HepG2 (cell line): ENCODE measurements around the gene GPHN. TPM values are rescaled to one million over a fixed set of nuclear protein-coding genes. Genes with fewer than 3 reads are reported as not detected.

Experiments used
- ATF4 ChIP-seq, 2 experiments: fragments of 450-650 bp in 1 of 2; sonication (generic) in 1 of 2; formaldehyde crosslinking; IDR thresholded peaks; 2 replicates each; pipeline versions ENCODE4 v1.5.0 to v1.8.0; 2020 to 2022; ENCODE audit warnings: mild to moderate bottlenecking in 1 of 2, missing genetic modification reagents in 1 of 2
- GPBP1L1 ChIP-seq: sonication (generic); formaldehyde crosslinking; IDR thresholded peaks from 2 replicates; pipeline ENCODE4 v1.5.0; 2020; ENCODE audit warnings: mild to moderate bottlenecking, missing genetic modification reagents
- HNF4A ChIP-seq: sonication (generic); formaldehyde crosslinking; IDR thresholded peaks from 2 replicates; pipeline ENCODE4 v1.4.0; 2020; ENCODE audit warnings: missing genetic modification reagents
- NONO ChIP-seq, 2 experiments: fragments of 450-650 bp in 1 of 2; sonication (generic) in 1 of 2; formaldehyde crosslinking in 1 of 2; IDR thresholded peaks in 1 of 2; conservative IDR thresholded peaks in 1 of 2; 2 replicates each; pipeline versions ENCODE4 v1.6.1 to v1.8.0; 2017 to 2022; ENCODE audit warnings: mild to moderate bottlenecking in 1 of 2, missing genetic modification reagents in 1 of 2, moderate library complexity in 1 of 2
- PAF1 ChIP-seq: IDR thresholded peaks from 2 replicates; pipeline ENCODE4 v1.6.1; 2016; ENCODE audit warnings: missing genetic modification reagents, missing compliant biosample characterization
- RARG ChIP-seq: sonication (generic); formaldehyde crosslinking; IDR thresholded peaks from 2 replicates; pipeline ENCODE4 v1.4.0; 2020; ENCODE audit warnings: low read depth, mild to moderate bottlenecking, missing genetic modification reagents
- RXRA ChIP-seq: sonication (generic); formaldehyde crosslinking; IDR thresholded peaks from 2 replicates; pipeline ENCODE4 v1.5.1; 2020; ENCODE audit warnings: missing genetic modification reagents
- TEAD3 ChIP-seq: optimal IDR thresholded peaks from 2 replicates; pipeline ENCODE3; 2016; ENCODE audit warnings: borderline replicate concordance
- ZBTB20 ChIP-seq: sonication (generic); formaldehyde crosslinking; IDR thresholded peaks from 2 replicates; pipeline ENCODE4 v1.8.1; 2023; ENCODE audit warnings: missing genetic modification reagents, low read depth, mild to moderate bottlenecking, borderline replicate concordance
- ZC3H13 ChIP-seq: sonication (generic); formaldehyde crosslinking; IDR thresholded peaks from 2 replicates; pipeline ENCODE4 v1.8.1; 2023; ENCODE audit warnings: mild to moderate bottlenecking, missing genetic modification reagents, moderate library complexity
- ZNF451 ChIP-seq: sonication (generic); formaldehyde crosslinking; IDR thresholded peaks from 2 replicates; pipeline ENCODE4 v1.5.0; 2020; ENCODE audit warnings: mild to moderate bottlenecking, missing genetic modification reagents
- ZNF597 ChIP-seq: sonication (generic); formaldehyde crosslinking; IDR thresholded peaks from 2 replicates; pipeline ENCODE4 v1.5.0; 2020; ENCODE audit warnings: missing genetic modification reagents
- ZNF605 ChIP-seq: sonication (generic); formaldehyde crosslinking; IDR thresholded peaks from 2 replicates; pipeline ENCODE4 v1.8.0; 2022; ENCODE audit warnings: mild to moderate bottlenecking, missing genetic modification reagents
- ZNF781 ChIP-seq: sonication (generic); formaldehyde crosslinking; IDR thresholded peaks from 2 replicates; pipeline ENCODE4 v1.5.1; 2020; ENCODE audit warnings: borderline replicate concordance, mild to moderate bottlenecking, missing genetic modification reagents; ENCODE audit errors: not compliant biosample characterization
- ZUFSP ChIP-seq: sonication (generic); formaldehyde crosslinking; IDR thresholded peaks from 2 replicates; pipeline ENCODE4 v1.9.0; 2021; ENCODE audit warnings: missing genetic modification reagents, mild to moderate bottlenecking, borderline replicate concordance
- polyA plus RNA-seq, 8 experiments: library from polyadenylated mRNA; depleted of rRNA in 3 of 8; stranded (reverse) in 7 of 8; unstranded in 1 of 8; fragments of >200 nt; fragmentation: Illumina TruSeq in 4 of 8; extraction: Trizol in 4 of 8; gene quantifications; 2 replicates each; pipeline versions ENCODE4 v1.2.1 to v1.2.3, GENCODE V29; 2011 to 2016; ENCODE audit warnings: low read depth in 4 of 8, missing spikeins in 1 of 8, mixed read lengths in 1 of 8; ENCODE audit not compliant: insufficient read depth in 1 of 8
- total RNA-seq, 5 experiments: library from RNA; depleted of rRNA; stranded (reverse); fragments of >200 nt; fragmentation: Illumina TruSeq; extraction: Trizol; gene quantifications; 2 replicates each; pipeline ENCODE4 v1.2.3, GENCODE V29; 2016; ENCODE audit warnings: low read depth in 1 of 5
- TF ChIP-seq, protein P1 (sequence below): sonication (generic); formaldehyde crosslinking; IDR thresholded peaks from 2 replicates; pipeline ENCODE4 v1.4.0; 2020; ENCODE audit warnings: missing genetic modification reagents, borderline replicate concordance
- TF ChIP-seq, protein P2 (sequence below): sonication (generic); IDR thresholded peaks from 2 replicates; pipeline ENCODE4 v1.6.1; 2016; ENCODE audit warnings: low read depth, borderline replicate concordance

Gene GPHN
- total and polyA plus RNA-seq, 2 of the 13 experiments (the other 11 are each of a cell fraction or from before 2014, with no cell fraction given) = 12.7 to 19.2 TPM

DNA sequence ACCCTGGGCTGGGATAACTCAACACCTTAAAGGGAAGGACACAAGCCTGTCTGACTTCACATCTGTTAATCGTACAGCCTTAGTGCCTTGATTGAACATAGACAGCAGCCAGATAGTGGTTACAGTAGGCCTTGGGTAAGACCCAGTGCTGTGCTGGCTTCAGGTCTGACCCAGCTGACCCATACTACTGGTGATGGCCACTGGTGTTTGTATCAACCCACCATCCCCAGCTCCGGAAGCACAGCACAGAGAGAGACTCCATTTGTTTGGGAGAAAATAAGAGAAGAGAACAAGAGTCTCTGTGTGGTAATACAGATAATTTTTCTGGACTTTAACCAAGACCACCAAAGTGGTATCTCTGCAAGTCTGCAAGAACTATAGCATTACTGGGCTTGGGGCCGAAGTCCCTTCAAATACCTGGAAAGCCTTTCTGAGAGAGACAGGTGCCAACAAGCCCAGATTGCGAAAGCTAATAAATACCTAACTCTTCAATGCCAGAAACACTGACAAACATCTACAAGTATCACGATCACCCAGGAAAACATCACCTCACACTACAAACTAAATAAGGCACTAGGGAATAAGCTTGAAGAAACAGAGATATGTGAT lies 351.2 kb downstream of the GPHN start (continued):
- TF ChIP-seq ATF4 (CRISPR knock-in tag; IDR thresholded peaks at IDR 0.05) = no peak
- TF ChIP-seq ZUFSP = no peak
- no peak for TF ChIP-seq ZNF605 (CRISPR knock-in tag)
- TF ChIP-seq ZNF451 (CRISPR knock-in tag) = no peak
- TF ChIP-seq RXRA (CRISPR knock-in tag) = no peak
- TF ChIP-seq GPBP1L1 (CRISPR knock-in tag) = no peak
- TF ChIP-seq HNF4A (CRISPR knock-in tag) = peak; percentile 79
- no peak for TF ChIP-seq PAF1 (CRISPR knock-in tag)
- TF ChIP-seq ZC3H13 = no peak
- no peak for TF ChIP-seq RARG
- TF ChIP-seq TEAD3 (CRISPR knock-in tag) = peak; percentile 46
- TF ChIP-seq, protein P1, sequence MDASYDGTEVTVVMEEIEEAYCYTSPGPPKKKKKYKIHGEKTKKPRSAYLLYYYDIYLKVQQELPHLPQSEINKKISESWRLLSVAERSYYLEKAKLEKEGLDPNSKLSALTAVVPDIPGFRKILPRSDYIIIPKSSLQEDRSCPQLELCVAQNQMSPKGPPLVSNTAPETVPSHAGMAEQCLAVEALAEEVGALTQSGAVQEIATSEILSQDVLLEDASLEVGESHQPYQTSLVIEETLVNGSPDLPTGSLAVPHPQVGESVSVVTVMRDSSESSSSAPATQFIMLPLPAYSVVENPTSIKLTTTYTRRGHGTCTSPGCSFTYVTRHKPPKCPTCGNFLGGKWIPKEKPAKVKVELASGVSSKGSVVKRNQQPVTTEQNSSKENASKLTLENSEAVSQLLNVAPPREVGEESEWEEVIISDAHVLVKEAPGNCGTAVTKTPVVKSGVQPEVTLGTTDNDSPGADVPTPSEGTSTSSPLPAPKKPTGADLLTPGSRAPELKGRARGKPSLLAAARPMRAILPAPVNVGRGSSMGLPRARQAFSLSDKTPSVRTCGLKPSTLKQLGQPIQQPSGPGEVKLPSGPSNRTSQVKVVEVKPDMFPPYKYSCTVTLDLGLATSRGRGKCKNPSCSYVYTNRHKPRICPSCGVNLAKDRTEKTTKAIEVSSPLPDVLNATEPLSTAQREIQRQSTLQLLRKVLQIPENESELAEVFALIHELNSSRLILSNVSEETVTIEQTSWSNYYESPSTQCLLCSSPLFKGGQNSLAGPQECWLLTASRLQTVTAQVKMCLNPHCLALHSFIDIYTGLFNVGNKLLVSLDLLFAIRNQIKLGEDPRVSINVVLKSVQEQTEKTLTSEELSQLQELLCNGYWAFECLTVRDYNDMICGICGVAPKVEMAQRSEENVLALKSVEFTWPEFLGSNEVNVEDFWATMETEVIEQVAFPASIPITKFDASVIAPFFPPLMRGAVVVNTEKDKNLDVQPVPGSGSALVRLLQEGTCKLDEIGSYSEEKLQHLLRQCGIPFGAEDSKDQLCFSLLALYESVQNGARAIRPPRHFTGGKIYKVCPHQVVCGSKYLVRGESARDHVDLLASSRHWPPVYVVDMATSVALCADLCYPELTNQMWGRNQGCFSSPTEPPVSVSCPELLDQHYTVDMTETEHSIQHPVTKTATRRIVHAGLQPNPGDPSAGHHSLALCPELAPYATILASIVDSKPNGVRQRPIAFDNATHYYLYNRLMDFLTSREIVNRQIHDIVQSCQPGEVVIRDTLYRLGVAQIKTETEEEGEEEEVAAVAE (CRISPR knock-in tag) = no peak
- no peak for TF ChIP-seq ZNF597 (CRISPR knock-in tag)
- no peak for TF ChIP-seq NONO (IDR thresholded peaks at IDR 0.05)
- TF ChIP-seq NONO (CRISPR knock-in tag; conservative IDR thresholded peaks at IDR 0.05) = no peak
- TF ChIP-seq, protein P2, sequence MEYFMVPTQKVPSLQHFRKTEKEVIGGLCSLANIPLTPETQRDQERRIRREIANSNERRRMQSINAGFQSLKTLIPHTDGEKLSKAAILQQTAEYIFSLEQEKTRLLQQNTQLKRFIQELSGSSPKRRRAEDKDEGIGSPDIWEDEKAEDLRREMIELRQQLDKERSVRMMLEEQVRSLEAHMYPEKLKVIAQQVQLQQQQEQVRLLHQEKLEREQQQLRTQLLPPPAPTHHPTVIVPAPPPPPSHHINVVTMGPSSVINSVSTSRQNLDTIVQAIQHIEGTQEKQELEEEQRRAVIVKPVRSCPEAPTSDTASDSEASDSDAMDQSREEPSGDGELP = no peak
- TF ChIP-seq ZBTB20 (CRISPR knock-in tag) = no peak
- TF ChIP-seq ZNF781 (CRISPR knock-in tag) = no peak
